SKM-1 (cell line): ENCODE results near the gene HSPA2.
"Not testable (repeated sequence)": the region's sequence is repeated elsewhere in the genome, so short reads cannot be mapped to it uniquely, and the experiment has no call there.

ENCODE experiments used
- DNase-seq: peaks from one replicate; lab custom pipeline; 2025; ENCODE audit not compliant: unreplicated experiment; lab: John Stamatoyannopoulos, UW

Gene HSPA2

DNA sequence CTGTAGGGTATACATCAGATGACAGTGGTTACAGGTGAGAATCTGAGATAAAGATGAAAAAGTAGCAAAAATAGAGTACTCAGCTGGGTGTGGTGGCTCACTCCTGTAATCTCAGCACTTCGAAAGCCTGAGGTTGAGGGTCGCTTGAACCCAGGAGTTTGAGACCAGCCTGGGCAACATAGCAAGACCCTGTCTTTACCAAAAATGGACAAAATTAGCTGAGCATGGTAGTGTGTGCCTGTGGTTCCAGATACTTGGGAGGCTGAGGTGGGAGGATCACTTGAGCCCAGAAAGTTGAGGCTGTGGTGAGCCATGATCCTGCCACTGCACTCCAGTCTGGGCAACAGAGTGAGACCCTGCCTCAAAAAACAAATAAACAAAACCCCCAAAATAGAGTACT, 17.7 kb downstream of the HSPA2 start:
- not testable (repeated sequence) for DNase-seq

DNA sequence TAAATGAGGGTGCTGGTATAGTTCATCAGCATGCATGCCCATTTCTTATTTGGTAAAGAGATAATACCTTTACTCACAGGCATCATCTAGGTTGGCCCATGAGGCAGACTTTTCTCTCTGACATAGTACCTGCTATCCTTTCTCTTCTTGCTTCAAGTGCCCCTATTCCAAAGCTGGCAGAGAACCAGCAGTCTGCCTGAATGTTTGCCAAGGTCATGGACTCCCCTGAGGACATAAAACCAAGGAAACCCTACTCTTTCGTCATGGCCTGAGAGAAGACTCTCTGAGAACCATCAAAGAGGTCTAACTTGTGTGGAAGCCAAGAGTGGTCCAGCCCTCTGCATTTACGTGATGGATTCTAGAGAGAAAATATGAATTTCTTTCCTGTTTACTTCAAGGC, 21.1 kb downstream of the HSPA2 start:
- DNase-seq: no peak

DNA sequence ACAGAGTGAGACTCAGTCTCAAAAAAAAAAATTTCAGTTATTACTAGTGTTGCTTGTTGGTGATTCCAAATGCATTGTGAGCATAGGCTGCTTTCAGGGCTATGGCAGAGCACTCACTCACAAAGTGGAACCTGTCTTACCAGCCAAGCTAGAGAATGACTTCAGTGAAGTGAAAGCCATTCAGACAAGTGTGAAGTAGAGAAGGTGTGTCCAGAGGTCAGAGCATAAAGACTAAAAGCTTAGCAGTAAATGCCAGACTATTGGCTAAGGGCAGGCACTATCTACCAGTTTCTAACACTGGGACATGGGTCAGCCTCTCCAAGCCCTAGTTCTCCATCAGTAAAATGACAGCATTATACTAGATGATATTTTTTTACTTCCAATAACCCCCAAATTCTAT, 21.9 kb downstream of the HSPA2 start:
- DNase-seq: no peak

DNA sequence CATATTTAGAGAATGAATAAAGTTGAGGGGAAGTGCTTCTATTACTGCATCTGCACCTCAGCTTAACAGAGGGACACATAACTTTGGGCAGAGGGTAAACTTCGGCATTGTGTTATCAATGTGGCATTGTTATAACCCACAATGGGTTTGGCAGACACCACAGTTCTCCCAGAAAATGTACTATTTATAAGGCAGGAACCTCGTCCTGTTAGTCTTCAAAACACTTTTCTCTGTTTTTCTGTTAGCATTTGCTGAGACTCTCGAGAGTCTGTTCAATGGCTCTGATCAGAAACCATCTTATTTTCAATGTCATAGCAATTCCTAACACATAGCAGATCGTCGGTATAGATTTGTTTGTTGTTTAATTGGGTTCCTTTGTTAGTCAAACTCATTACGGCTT, 23.2 kb downstream of the HSPA2 start:
- DNase-seq: no peak

DNA sequence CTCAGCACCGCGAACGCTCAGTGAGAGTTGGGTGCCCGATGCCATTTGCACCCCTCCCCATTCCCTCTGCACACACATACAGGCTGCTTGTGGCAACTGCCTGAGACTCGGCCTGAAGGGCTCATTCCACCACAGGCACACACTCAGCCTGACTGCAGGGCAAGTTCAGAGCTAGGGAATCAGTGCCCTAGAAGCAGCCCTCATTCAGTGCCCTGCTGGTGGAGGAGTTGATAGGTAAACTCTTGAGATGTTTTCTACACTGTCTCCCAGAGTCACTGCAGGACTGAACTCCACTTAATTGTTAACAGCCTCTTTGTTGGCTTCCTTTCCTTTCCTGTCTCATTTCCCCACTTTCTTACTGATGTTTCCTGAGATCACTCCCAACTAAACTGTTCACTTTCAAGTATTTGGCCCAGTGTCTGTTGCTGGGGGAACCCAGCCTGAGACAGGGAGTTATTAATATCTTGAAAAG, 26.1 kb downstream of the HSPA2 start:
- no peak for DNase-seq

DNA sequence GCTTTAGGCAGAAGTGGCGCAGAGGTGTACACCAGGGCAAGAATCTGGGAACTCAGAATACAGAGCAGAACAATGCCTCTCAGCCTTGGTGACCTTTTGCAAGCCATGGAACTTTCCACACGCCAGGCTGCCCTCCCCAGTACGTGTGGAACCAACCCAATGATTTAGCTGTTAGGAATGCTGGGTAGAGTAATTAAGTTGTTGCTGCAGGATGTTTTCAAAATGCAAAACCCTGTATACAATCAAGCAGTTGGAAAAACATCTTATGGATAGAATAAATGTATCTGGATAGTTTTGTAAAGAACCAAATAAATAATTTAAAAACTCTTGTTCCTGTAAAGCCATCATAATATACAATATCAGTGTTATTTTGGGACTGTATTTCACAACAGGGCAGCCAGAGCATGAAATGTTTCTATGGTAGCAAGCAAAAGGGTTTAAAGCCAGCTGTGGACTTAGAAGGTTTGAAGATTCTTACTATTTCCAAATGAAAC, 28.6 kb downstream of the HSPA2 start:
- DNase-seq: no peak

DNA sequence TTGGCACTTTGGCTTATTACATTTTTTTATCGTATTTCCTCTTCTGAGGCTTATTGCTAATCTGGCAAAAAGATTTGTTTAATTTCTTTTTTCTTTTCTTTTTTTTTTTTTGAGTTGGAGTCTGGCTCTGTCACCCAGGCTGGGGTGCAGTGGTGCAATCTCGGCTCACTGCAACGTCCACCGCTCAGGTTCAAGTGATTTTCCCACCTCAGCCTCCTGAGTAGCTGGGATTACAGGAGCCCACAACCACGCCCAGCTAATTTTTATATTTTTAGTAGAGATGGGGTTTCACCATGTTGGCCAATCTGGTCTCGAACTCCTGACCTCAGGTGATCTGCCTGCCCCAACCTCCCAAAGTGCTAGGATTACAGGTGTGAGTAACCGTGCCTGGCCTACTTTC, 29.1 kb downstream of the HSPA2 start:
- not testable (repeated sequence) for DNase-seq

DNA sequence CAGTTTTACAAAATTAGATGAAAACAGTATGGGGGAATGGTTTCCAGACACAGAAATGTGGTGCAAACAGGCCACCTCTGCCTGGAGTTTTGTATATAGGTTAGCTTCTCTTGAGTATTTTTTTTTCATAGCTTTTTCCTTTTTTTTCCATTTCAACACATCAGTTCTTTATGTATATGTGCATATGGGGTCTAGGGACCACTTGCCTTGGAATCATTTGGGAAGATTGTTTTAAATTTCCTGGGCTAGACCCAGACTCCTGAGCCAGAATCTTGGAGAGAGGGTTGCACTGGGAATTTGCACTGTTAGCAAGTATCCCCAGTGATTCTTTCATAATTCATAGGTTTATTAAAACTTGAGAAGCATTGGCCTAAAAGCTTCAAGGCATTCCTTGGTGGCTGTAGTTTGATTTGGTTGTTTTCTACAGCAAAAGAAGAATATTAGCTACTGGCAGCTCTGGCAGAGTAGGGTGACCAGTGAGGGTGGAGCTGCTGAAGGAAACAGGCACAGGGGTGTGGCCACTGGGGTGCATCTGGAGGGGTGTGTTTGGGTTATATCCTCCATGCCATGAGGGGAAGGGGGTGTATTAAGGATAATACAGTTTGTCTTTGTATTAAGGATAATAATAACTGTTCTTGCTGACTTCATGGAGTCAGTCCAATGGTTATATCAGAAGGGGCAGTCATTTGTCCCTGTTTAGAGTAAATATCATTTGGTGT, 32.0 kb downstream of the HSPA2 start:
- DNase-seq: no peak

DNA sequence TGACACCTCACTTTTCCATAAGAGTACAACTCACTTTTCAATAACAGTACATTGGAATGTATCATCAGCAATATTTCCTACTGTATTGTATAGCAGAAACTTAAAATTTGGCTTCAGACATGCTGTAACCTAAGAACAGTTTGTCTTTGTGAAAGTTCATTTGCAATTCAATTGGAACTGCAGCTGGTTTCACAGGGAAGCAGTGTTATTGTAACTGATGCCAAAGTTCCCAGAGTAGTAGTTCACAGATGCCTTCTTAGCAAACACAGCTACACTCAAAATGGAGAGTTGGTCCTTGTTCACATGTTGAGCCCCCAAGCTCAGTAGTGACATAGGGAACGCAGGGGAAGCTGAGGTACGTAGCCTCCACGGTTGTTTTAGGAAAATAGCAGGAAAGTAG, 32.6 kb downstream of the HSPA2 start:
- DNase-seq: no peak

DNA sequence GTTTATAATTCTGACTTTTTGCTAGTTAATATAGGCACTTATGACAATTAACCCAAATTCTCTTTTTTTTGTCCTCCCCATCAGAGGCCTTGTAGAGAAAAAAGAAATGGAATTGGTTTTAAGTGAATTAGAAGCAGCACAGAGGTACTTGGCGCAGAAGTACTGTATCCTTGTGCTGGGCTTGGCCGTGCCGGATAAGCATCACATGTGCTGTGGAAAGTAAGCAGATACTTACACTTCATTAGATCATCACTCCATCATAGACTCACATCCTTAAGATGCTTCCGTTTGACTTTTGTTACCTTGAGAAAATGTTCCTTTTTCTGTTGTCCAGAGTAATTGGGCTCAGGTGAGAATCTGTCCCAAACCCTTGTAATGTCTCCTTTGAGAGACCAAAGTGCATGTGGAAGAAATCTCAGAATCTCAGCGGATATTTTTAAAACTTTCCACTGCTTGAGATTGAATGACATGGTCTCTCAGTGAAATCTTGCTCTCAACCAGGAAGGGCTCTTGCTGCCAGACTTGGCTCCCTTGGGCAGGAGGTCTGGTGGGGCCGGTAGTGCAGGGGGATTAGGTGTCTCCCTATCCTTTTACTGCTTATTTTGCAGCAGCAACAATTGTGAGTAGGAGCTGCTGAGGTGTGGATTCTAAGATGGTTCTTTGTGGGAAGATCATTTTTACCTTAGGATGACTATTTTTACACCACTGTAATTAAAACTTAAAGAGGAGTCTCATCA, 34.0 kb downstream of the HSPA2 start:
- no peak for DNase-seq

DNA sequence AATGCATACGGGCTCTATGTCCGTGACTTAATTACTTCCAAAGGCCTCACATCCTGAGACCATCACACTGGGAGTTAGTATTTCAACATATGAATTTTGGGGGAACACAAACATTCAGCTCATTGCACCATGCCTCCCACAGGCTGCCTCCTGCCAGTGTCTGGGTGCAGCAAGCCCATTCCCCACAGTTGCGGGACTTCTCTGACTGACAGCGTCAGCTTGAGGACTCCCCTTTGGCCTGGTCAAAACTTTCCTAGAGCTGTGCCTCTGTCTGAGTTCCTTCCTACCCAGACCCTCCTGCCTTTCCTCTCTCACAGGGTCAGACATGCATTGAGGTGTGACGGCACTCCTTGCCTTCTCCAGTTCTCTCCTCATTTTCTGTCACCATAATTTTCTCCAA, 36.7 kb downstream of the HSPA2 start:
- no peak for DNase-seq

DNA sequence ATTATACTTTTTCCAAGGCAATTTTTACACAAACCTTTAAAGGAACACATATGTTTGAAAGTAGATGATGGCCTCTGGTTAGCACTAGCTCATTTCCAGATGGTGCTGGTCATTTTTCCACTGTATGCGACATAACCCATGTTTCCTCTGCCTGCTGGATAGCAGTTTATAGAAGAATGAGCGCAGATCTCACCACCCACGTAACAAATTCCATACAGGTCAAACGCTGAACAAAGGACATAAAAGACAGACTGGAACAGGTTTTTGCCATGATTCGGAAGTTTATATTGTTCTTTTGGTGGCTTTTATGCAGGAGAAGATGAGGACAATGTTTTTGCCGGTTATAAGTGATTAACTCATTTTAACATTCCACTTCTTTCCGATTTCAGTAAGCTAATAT, 39.9 kb downstream of the HSPA2 start:
- no peak for DNase-seq

DNA sequence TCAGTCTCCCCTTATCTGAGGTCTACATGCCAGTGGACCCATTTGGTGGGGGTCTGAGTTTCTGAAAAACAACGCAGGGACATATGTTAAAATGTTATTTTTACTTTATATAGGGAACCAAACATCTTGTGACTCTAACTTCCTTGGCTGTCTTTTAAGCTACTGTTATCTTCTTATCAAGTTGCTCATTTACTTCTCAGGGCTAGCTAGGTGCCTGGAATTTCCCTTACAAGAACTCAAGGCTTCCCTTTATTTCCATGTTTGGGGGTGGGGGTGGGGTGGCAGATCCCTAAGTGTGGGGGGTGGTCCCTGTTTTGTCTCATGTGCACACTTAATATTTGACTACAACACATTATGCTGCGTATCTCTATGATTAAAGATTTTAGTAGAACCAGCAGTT, 40.8 kb downstream of the HSPA2 start:
- DNase-seq: no peak

DNA sequence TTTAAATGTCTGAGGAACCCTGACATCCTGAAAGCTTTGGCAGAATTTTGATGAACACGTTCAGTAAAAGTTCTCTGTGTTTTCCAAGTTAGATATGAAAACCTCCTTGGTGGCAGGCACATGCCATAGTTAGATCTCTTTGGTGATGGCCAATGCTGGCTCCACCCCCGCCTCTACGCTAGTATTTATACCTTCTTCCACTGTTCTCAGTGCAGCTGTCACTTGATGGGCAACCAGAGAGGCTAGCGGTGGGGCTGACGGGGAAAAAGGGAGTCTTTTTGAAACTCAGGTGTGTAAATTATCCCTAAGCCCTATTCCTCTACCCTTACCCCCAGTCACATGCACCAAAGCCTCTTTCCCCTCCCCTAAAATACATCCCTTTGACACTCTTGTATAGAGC, 41.3 kb downstream of the HSPA2 start:
- no peak for DNase-seq

DNA sequence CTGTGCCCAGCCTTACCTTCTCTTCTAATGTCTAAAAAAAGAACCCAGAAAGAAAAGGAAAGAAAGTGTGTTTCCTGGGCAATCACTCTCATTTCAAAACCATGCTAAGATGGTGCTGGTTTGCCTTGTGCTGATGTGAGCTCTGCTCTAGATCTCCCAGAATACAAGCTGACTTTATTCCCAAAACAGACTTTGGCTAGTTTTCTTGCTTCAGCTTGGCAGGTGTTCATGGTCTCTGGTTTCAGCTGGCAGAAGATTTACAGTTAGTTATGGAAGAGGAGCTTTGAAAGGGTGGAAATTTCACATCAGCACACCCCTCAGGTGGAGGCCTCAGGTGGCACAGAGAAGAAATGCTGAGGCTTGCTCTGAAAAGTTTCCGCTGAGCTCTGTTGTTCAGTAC, 43.6 kb downstream of the HSPA2 start:
- DNase-seq: no peak

DNA sequence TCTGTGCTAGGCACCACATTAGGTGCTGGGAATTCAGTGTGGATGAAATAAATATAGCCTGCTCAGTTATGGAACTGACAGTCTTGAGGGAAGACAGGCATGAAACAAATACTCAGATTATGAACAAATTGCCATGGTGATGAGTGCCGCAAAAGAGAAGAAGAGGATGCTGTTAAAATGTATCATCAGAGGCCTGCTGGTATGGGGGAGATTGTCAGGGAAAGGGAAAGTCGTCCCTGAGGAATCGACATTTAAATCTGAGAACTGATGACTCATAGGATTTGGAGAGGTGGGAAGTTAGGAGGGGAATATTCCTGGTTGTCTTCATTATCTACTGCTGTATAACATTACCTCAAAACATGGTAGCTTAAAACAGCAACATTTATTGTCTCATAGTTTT, 51.3 kb downstream of the HSPA2 start:
- no peak for DNase-seq
